ENCODE results near the gene MMP28.

MMP28 gene

DNA sequence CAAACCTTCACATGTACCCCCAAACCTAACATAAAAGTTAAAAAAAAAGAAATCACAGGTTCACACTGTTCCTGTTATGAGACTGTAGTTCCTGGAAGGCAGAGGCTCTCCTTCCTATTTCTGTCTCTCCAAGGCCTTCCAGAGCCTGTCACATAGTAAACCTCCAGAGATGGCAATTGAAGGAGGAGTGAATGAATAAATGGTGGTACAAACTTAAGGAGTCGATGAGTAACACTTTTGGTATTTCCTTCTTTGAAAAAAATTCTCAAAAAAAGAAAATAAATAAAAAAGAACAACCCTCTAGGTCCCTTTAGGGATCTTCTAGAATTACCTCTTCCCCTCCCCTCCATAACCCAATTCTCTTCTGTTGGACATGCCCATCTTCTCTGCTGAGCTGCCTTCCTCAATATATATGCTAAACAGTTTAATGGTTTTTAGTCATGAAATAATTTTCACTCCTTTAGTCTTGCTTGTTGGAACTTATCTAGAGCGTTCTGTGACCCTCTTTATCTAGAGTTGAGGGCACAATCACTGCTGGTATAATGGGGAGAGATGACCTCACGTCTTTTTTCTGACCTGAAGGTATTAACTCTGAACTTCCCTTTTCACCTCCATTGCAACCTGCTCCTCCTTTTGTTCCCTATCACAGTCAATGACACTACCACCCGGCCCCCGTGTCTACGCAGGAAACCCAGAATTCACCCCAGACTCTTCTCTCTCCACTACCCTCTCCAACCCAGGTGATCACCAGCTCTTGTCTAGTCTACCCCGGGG is 12.1 kb upstream of the MMP28 start:
- no peak for DNase-seq
- Histone ChIP-seq H3K9me3 (replicated peaks; ENCODE audit: insufficient read depth, low read length) (no peaks in the 10 kb centered on the region), H3K4me2 (ENCODE audit: low read depth, low read length) (no peak overlapping the region), H4K20me1 (ENCODE audit: insufficient read depth, low read length) (peaks cover 11% of the 10 kb centered on the region; the same call in 1 of the 2 replicates), H2AFZ (ENCODE audit: low read length) (no peak overlapping the region), H3K27me3 (replicated peaks; ENCODE audit: insufficient read depth, low read length) (no peaks in the 10 kb centered on the region), H3K36me3 (replicated peaks; ENCODE audit: insufficient read depth, low read length) (no peaks in the 10 kb centered on the region), H3F3A (ENCODE audit: insufficient read depth, low read length) (0 out of 2 replicates have a peak, but pooled peaks cover 3% of the 10 kb centered on the region), H3K9me2 (replicated peaks; ENCODE audit: insufficient read depth, low read length) (no peaks in the 10 kb centered on the region), H3K4me1 (ENCODE audit: low read length) (peaks cover 14% of the 10 kb centered on the region), H3K27ac (ENCODE audit: low read length) (no peak overlapping the region), H3K79me2 (ENCODE audit: low read length) (peaks cover 33% of the 10 kb centered on the region), H3K4me3 (ENCODE audit: low read length) (no peak overlapping the region), H3K9ac (ENCODE audit: low read length) (no peak overlapping the region)
- TF ChIP-seq, protein P1, sequence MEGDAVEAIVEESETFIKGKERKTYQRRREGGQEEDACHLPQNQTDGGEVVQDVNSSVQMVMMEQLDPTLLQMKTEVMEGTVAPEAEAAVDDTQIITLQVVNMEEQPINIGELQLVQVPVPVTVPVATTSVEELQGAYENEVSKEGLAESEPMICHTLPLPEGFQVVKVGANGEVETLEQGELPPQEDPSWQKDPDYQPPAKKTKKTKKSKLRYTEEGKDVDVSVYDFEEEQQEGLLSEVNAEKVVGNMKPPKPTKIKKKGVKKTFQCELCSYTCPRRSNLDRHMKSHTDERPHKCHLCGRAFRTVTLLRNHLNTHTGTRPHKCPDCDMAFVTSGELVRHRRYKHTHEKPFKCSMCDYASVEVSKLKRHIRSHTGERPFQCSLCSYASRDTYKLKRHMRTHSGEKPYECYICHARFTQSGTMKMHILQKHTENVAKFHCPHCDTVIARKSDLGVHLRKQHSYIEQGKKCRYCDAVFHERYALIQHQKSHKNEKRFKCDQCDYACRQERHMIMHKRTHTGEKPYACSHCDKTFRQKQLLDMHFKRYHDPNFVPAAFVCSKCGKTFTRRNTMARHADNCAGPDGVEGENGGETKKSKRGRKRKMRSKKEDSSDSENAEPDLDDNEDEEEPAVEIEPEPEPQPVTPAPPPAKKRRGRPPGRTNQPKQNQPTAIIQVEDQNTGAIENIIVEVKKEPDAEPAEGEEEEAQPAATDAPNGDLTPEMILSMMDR (IDR thresholded peaks at IDR 0.05; ENCODE audit: low read length), result no peak
- TF ChIP-seq EZH2phosphoT487 (IDR thresholded peaks at IDR 0.05; ENCODE audit: low read length), result no peak
- no peak for TF ChIP-seq EZH2 (optimal IDR thresholded peaks at IDR 0.05; ENCODE audit: low read depth, low read length)

DNA sequence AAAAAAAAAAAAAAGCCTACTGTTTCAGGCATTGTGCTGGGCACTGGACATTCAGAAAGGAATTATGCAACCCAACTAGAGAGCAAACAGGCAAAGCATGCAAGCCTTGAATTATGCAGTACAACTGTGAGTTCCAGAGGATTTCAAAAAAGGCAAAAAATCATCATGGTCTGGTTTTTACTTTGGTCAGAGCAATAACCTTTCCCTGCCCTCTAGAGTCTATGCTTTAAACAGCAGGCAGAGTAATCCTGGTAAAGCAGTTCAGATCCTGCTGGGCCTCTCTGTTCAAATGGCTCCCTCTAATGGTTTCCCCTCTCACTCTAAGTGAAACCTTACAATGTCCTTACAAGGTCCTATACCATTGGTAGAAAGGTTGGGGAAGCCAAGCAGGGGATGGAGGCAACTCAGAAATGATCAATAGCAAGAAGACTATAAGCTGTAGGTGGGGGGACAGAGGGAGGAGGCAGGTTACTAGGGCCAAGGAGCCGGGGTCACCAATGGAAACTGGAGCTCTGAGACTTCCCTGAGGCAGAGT is 9.3 kb upstream of the MMP28 start:
- H3K9me3 ChIP-seq (replicated peaks; ENCODE audit: insufficient read depth, low read length), result no peaks in the 10 kb centered on the region
- no peak overlapping the region for H3K4me3 ChIP-seq (ENCODE audit: low read length)
- H3K36me3 ChIP-seq (replicated peaks; ENCODE audit: insufficient read depth, low read length), result no peaks in the 10 kb centered on the region
- peak overlapping the region; percentile 37; the same call in 1 of the 2 replicates for H2AFZ ChIP-seq (ENCODE audit: low read length)
- DNase-seq, result peak; percentile 86
- H3K4me1 ChIP-seq (ENCODE audit: low read length), result peaks cover 9% of the 10 kb centered on the region; the same call in 1 of the 2 replicates
- H3K9me2 ChIP-seq (replicated peaks; ENCODE audit: insufficient read depth, low read length), result no peaks in the 10 kb centered on the region
- TF ChIP-seq, protein P1 (IDR thresholded peaks at IDR 0.05; ENCODE audit: low read length), result peak; percentile 96
- no peak for TF ChIP-seq EZH2phosphoT487 (IDR thresholded peaks at IDR 0.05; ENCODE audit: low read length)
- peak overlapping the region; percentile 51; the same call in 1 of the 2 replicates for H3K4me2 ChIP-seq (ENCODE audit: low read depth, low read length)
- 0 out of 2 replicates have a peak, but pooled peaks cover 4% of the 10 kb centered on the region for H3K27me3 ChIP-seq (replicated peaks; ENCODE audit: insufficient read depth, low read length)
- no peak overlapping the region for H3K9ac ChIP-seq (ENCODE audit: low read length)
- no peak overlapping the region for H3K27ac ChIP-seq (ENCODE audit: low read length)
- peaks cover 5% of the 10 kb centered on the region for H3K79me2 ChIP-seq (ENCODE audit: low read length)
- H3F3A ChIP-seq (ENCODE audit: insufficient read depth, low read length), result 0 out of 2 replicates have a peak, but pooled peaks cover 3% of the 10 kb centered on the region
- H4K20me1 ChIP-seq (ENCODE audit: insufficient read depth, low read length), result no peaks in the 10 kb centered on the region

DNA sequence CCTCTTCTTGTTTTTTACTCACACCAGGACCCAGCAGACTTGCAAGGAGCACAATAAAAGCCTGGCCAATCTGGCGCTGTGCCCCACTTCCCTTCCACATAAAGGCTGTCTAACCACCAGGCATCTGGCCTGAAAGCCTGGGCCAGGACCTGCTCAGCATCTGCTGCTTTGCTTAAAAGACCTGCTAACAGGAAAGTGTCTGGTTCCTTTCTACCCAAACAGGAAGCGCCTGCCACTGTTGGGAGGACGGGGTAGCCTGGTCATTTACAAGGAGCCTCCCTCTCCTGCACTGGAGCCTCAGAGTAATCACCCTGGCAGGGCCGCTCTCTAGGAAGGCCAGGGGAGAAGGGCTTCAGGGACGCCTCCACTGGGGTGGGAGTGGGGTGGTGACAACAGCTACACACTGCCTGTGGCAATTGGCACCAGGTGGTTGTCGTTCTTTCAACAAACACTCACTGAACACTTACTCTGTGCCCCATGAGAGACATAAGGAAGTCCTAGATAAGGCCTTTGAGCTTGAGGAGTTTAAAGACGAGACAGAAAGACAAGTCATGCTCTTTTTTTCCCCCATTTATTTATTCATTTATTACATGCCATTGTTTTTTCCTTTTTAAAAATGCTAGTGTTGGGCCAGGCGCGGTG is 6.3 kb upstream of the MMP28 start:
- H3K9me2 ChIP-seq (replicated peaks; ENCODE audit: insufficient read depth, low read length), result no peaks in the 10 kb centered on the region
- H3K27ac ChIP-seq (ENCODE audit: low read length), result no peak overlapping the region
- no peaks in the 10 kb centered on the region for H3F3A ChIP-seq (ENCODE audit: insufficient read depth, low read length)
- H4K20me1 ChIP-seq (ENCODE audit: insufficient read depth, low read length), result no peaks in the 10 kb centered on the region
- H3K36me3 ChIP-seq (replicated peaks; ENCODE audit: insufficient read depth, low read length), result no peaks in the 10 kb centered on the region
- 0 out of 2 replicates have a peak, but pooled peaks cover 3% of the 10 kb centered on the region for H3K4me1 ChIP-seq (ENCODE audit: low read length)
- no peak overlapping the region for H3K9ac ChIP-seq (ENCODE audit: low read length)
- no peak overlapping the region for H2AFZ ChIP-seq (ENCODE audit: low read length)
- TF ChIP-seq EZH2phosphoT487 (IDR thresholded peaks at IDR 0.05; ENCODE audit: low read length), result no peak
- TF ChIP-seq, protein P1 (IDR thresholded peaks at IDR 0.05; ENCODE audit: low read length), result no peak
- TF ChIP-seq EZH2 (optimal IDR thresholded peaks at IDR 0.05; ENCODE audit: low read depth, low read length), result no peak
- H3K9me3 ChIP-seq (replicated peaks; ENCODE audit: insufficient read depth, low read length), result no peaks in the 10 kb centered on the region
- no peak overlapping the region for H3K4me3 ChIP-seq (ENCODE audit: low read length)
- no peak overlapping the region for H3K4me2 ChIP-seq (ENCODE audit: low read depth, low read length)
- H3K79me2 ChIP-seq (ENCODE audit: low read length), result no peaks in the 10 kb centered on the region
- no peak for DNase-seq
- H3K27me3 ChIP-seq (replicated peaks; ENCODE audit: insufficient read depth, low read length), result peaks cover 23% of the 10 kb centered on the region
